Neural cell (in vitro differentiated cells): Measurements from ENCODE around the gene PLCH1. TPM values are rescaled to one million over a fixed set of nuclear protein-coding genes. Genes with fewer than 3 reads are reported as not detected.

ENCODE experiments used
- H2AFZ ChIP-seq: fragments of 200-600, 300-800 bp; sonication (generic), shearing (Covaris generic); 2 replicates; pipeline ENCODE4 v1.6.0; 2014; ENCODE audit warnings: low read depth, mild to moderate bottlenecking, antibody characterized with exemption, low read length, moderate library complexity
- H3F3A ChIP-seq: fragments of 200-600 bp; shearing (Covaris generic); 2 replicates; pipeline ENCODE4 v1.6.1; 2016; ENCODE audit warnings: mild to moderate bottlenecking, moderate library complexity, mixed read lengths, antibody characterized with exemption, low read length; ENCODE audit not compliant: insufficient read depth, poor library complexity, severe bottlenecking
- H3K27ac ChIP-seq: fragments of 200-600, 300-800 bp; sonication (generic), shearing (Covaris generic); 2 replicates; pipeline ENCODE4 v1.5.1; 2014; ENCODE audit warnings: mild to moderate bottlenecking, low read length, moderate library complexity
- H3K27me3 ChIP-seq: fragments of 300-800, 200-600 bp; sonication (generic), shearing (Covaris generic); 2 replicates; pipeline ENCODE4 v1.6.0; 2014; ENCODE audit warnings: mild to moderate bottlenecking, low read depth, low read length, moderate library complexity; ENCODE audit not compliant: insufficient read depth
- H3K36me3 ChIP-seq: fragments of 300-800, 200-600 bp; sonication (generic), shearing (Covaris generic); 2 replicates; pipeline ENCODE4 v1.5.1; 2014; ENCODE audit warnings: mild to moderate bottlenecking, antibody characterized with exemption, low read length, moderate library complexity; ENCODE audit not compliant: insufficient read depth
- H3K4me2 ChIP-seq: fragments of 300-800, 200-600 bp; sonication (generic), shearing (Covaris generic); 2 replicates; pipeline ENCODE4 v1.6.0; 2014; ENCODE audit warnings: mild to moderate bottlenecking, low read length
- H3K4me3 ChIP-seq: fragments of 300-800, 200-600 bp; sonication (generic), shearing (Covaris generic); 2 replicates; pipeline ENCODE4 v1.5.1; 2014; ENCODE audit warnings: mild to moderate bottlenecking, low read length, moderate library complexity
- H3K79me2 ChIP-seq: fragments of 200-600 bp; shearing (Covaris generic); replicated peaks from 2 replicates; pipeline ENCODE4 v1.6.0; 2014; ENCODE audit warnings: mild to moderate bottlenecking, low read length, moderate library complexity; ENCODE audit not compliant: insufficient read depth
- H3K9ac ChIP-seq: fragments of 300-800, 200-600 bp; sonication (generic), shearing (Covaris generic); 2 replicates; pipeline ENCODE4 v1.6.1; 2016; ENCODE audit warnings: mild to moderate bottlenecking, low read length, mixed read lengths
- H3K9me2 ChIP-seq: fragments of 200-600 bp; shearing (Covaris generic); 2 replicates; pipeline ENCODE4 v1.6.1; 2016; ENCODE audit warnings: mild to moderate bottlenecking, low read length, mixed read lengths; ENCODE audit not compliant: insufficient read depth
- H3K9me3 ChIP-seq: fragments of 200-600, 300-800 bp; sonication (generic), shearing (Covaris generic); 2 replicates; pipeline ENCODE4 v1.6.1; 2016; ENCODE audit warnings: mild to moderate bottlenecking, mixed run types, low read length, moderate library complexity, mixed read lengths
- H4K20me1 ChIP-seq: fragments of 200-600 bp; shearing (Covaris generic); 2 replicates; pipeline ENCODE4 v1.6.1; 2016; ENCODE audit warnings: mild to moderate bottlenecking, mixed run types; ENCODE audit not compliant: insufficient read depth
- EP300 ChIP-seq: fragments of 450-650 bp; conservative IDR thresholded peaks from 2 replicates; pipeline ENCODE4 v1.6.1; 2014; ENCODE audit warnings: antibody characterized with exemption, mild to moderate bottlenecking, moderate library complexity; ENCODE audit not compliant: poor library complexity, severe bottlenecking
- EZH2 ChIP-seq: fragments of 200-600, 300-800 bp; shearing (Covaris generic), sonication (generic); IDR thresholded peaks from 2 replicates; pipeline ENCODE4 v1.6.1; 2014; ENCODE audit warnings: antibody characterized with exemption, low read length, borderline replicate concordance, mild to moderate bottlenecking; ENCODE audit not compliant: insufficient read depth, poor library complexity, severe bottlenecking
- MXI1 ChIP-seq: fragments of 450-650 bp; conservative IDR thresholded peaks from 2 replicates; pipeline ENCODE4 v1.6.1; 2014; ENCODE audit warnings: antibody characterized with exemption, mild to moderate bottlenecking; ENCODE audit not compliant: poor library complexity, severe bottlenecking
- POLR2AphosphoS5 ChIP-seq: IDR thresholded peaks from 2 replicates; pipeline ENCODE4 v1.6.1; 2012
- RAD21 ChIP-seq: fragments of 450-650 bp; conservative IDR thresholded peaks from 2 replicates; pipeline ENCODE4 v1.6.1; 2014; ENCODE audit warnings: antibody characterized with exemption, mild to moderate bottlenecking, moderate library complexity
- REST ChIP-seq: IDR thresholded peaks from 2 replicates; pipeline ENCODE4 v1.6.1; 2012; ENCODE audit warnings: borderline replicate concordance
- SMC3 ChIP-seq: fragments of 450-650 bp; conservative IDR thresholded peaks from 2 replicates; pipeline ENCODE4 v1.6.1; 2014; ENCODE audit warnings: antibody characterized with exemption, mild to moderate bottlenecking, moderate library complexity; ENCODE audit not compliant: poor library complexity
- TAF1 ChIP-seq: IDR thresholded peaks from 2 replicates; pipeline ENCODE4 v1.6.1; 2012; ENCODE audit warnings: low read depth
- polyA plus RNA-seq: library from polyadenylated mRNA; depleted of rRNA; stranded (reverse); fragments of >200 nt; gene quantifications from 2 replicates; pipeline ENCODE4 v1.2.3, GENCODE V29; 2014
- TF ChIP-seq, protein P1 (sequence below): fragments of 450-650 bp; IDR thresholded peaks from 2 replicates; pipeline ENCODE4 v1.5.1; 2014; ENCODE audit warnings: antibody characterized with exemption, mild to moderate bottlenecking, moderate library complexity; ENCODE audit not compliant: poor library complexity, severe bottlenecking

PLCH1 gene
- polyA plus RNA-seq, 1 donor from 2014 or later: 13.5 TPM

DNA sequence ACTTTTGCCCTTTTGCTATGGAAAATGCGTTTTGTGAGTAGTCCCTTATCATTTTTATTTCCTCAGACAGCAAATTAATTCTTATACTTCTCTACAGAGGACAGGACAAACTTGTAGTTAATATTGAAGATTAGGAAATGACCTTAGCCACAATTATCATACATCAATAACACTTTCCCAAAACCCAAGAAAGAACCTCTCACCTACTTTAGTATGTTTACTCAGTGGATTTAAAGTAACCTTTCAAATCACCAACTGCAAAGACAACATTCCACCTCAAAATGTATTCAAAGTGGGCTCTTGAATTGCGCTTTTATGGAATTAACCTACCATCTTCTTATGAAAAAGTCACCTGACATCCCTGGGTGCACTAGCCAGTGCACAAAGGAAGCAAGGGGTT is 107.3 kb downstream of the PLCH1 start:
- H3K27ac ChIP-seq: no peak overlapping the region
- H3K9me3 ChIP-seq: no peaks in the 10 kb centered on the region
- TF ChIP-seq EP300 (no peak), POLR2AphosphoS5 (no peak), EZH2 (no peak), TAF1 (no peak), SMC3 (no peak), RAD21 (no peak), MXI1 (no peak), REST (no peak)
- TF ChIP-seq, protein P1, sequence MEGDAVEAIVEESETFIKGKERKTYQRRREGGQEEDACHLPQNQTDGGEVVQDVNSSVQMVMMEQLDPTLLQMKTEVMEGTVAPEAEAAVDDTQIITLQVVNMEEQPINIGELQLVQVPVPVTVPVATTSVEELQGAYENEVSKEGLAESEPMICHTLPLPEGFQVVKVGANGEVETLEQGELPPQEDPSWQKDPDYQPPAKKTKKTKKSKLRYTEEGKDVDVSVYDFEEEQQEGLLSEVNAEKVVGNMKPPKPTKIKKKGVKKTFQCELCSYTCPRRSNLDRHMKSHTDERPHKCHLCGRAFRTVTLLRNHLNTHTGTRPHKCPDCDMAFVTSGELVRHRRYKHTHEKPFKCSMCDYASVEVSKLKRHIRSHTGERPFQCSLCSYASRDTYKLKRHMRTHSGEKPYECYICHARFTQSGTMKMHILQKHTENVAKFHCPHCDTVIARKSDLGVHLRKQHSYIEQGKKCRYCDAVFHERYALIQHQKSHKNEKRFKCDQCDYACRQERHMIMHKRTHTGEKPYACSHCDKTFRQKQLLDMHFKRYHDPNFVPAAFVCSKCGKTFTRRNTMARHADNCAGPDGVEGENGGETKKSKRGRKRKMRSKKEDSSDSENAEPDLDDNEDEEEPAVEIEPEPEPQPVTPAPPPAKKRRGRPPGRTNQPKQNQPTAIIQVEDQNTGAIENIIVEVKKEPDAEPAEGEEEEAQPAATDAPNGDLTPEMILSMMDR: no peak

GRCh38 chr3:155635056-155635455 is 109.8 kb downstream of the PLCH1 start:
- no peak overlapping the region for H2AFZ ChIP-seq
- no peaks in the 10 kb centered on the region for H3K36me3 ChIP-seq
- no peak for TF ChIP-seq EP300
- no peak for TF ChIP-seq TAF1
- TF ChIP-seq, protein P1: no peak
- no peak for TF ChIP-seq MXI1
- no peak for TF ChIP-seq RAD21
- TF ChIP-seq EZH2: no peak
- TF ChIP-seq REST: no peak
- no peak for TF ChIP-seq POLR2AphosphoS5
- TF ChIP-seq SMC3: no peak
- no peaks in the 10 kb centered on the region for H3K9me3 ChIP-seq
- peaks cover 5% of the 10 kb centered on the region for H3K79me2 ChIP-seq
- no peaks in the 10 kb centered on the region for H4K20me1 ChIP-seq
- no peaks in the 10 kb centered on the region for H3F3A ChIP-seq
- no peak overlapping the region for H3K9ac ChIP-seq
- no peak overlapping the region for H3K4me2 ChIP-seq
- H3K27ac ChIP-seq: no peak overlapping the region
- H3K9me2 ChIP-seq: no peaks in the 10 kb centered on the region
- H3K27me3 ChIP-seq: no peaks in the 10 kb centered on the region
- H3K4me3 ChIP-seq: no peak overlapping the region

More for the DNA sequence above, 107.3 kb downstream of the PLCH1 start:
- Histone ChIP-seq H2AFZ (no peak overlapping the region), H4K20me1 (no peaks in the 10 kb centered on the region), H3K27me3 (no peaks in the 10 kb centered on the region), H3K4me2 (no peak overlapping the region), H3K9me2 (no peaks in the 10 kb centered on the region), H3K4me3 (no peak overlapping the region), H3K36me3 (no peaks in the 10 kb centered on the region), H3K79me2 (no peaks in the 10 kb centered on the region), H3F3A (no peaks in the 10 kb centered on the region), H3K9ac (no peak overlapping the region)
